AML-193 (cell line): ENCODE results near the gene DHX58.
"Not testable (repeated sequence)": the region's sequence is repeated elsewhere in the genome, so short reads cannot be mapped to it uniquely, and the experiment has no call there.

Experiments
- DNase-seq, 2 experiments: peaks; one replicate each; lab custom pipeline; 2025; lab: John Stamatoyannopoulos, UW

Gene DHX58

GRCh38 chr17:42112552-42113176 lies at the start of gene DHX58:
Gene DHX58 (minus strand): TSS chr17:42112714. CDS start chr17:42111892, 822 bp downstream.
- peak; percentile 96 to 98 for DNase-seq

GRCh38 chr17:42160531-42160910 lies 48.0 kb upstream of the DHX58 start:
- DNase-seq, result no peak

GRCh38 chr17:42159796-42160530 lies 47.4 kb upstream of the DHX58 start:
- DNase-seq, result no peak

GRCh38 chr17:42155614-42156045 lies 43.1 kb upstream of the DHX58 start:
- no peak for DNase-seq

DNA sequence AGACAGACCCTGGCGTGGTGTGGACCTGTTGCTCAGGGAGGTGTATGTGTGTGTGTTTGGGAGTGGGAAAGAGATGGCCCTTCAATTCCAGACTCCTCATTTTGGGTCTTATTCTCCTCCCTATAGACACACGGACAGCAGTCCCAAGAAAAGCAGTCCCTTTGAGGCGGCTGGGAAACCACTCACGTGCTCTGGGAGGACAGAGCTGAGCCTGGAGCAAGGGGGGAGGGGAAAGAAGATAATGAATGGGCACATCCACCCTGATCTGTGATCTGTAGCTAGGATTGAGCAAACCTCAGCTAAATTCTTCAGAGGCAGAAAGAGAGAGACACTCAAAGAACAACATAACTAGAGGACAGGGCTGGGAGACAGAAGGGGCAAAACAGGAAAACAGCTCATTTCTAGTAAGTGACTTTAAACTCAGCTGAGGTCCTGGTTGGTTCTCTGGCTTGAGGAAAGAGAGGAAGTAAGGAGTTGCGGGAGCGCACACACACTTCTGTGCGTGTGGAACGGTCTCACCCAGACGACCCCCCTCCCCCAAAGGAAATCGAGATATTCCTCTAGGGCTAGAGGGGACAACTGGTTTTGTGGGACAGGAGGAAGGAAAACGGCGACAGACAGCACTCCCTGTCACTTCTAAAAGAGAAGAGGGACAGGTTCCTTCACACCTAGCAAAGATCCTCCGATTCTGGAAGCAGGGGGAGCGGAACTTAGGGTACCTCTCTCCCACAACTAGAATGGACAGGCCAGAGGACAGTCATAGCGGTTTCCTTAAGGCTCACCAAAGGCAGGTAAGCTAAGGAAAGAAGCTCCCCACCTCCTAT lies 41.6 kb upstream of the DHX58 start:
- peak; percentile 54 to 65 for DNase-seq

DNA sequence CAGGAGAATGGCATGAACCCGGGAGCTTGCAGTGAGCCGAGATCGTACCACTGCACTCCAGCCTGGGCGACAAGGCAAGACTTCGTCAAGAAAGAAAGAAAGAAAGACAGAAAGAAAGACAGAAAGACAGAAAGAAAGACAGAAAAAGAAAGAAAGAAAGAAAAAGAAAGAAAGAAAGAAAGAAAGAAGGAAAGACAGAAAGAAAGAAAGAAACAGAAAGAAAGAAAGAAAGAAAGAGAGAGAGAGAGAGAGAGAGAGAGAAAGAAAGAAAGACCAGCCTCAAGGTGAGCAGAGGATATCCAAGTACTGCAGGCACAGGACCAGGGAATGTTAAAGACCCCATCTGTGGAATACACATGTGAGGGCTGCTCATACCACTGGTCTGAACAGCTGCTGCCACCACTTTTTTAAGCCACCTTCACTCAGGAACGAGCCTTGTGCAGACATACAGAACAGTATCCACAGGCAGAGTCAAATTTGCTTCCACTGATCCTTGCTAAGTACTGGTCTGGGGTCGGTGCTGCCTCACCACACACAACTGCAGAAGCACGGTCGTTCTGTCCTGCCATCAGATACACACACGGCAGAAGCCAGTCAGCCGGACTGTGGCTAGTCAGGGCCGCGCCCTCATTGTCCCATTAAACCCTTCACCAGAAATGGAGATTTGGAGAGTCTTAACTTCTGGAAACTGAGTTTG lies 34.5 kb upstream of the DHX58 start:
- no peak for DNase-seq

DNA sequence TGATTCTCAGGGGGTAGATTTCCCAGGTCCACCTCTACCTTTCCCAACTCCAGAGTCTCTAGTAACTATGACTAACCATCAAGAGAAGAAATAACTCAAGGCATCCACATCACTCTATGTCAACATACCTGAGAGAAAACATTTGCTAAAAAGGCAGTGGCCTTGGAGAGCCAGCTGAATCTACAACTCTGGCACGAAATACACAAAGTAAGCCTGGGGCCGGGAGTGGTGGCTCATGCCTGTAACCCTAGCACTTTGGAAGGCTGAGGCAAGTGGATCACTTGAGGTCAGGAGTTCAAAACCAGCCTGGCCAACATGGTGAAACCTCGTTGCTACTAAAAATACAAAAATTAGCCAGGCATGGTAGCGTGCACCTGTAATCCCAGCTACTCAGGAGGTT lies 30.6 kb upstream of the DHX58 start:
- not testable (repeated sequence) for DNase-seq

GRCh38 chr17:42142371-42142896 lies 29.9 kb upstream of the DHX58 start:
- DNase-seq, result no peak

GRCh38 chr17:42141382-42141781 lies 28.9 kb upstream of the DHX58 start:
- DNase-seq, result no peak

DNA sequence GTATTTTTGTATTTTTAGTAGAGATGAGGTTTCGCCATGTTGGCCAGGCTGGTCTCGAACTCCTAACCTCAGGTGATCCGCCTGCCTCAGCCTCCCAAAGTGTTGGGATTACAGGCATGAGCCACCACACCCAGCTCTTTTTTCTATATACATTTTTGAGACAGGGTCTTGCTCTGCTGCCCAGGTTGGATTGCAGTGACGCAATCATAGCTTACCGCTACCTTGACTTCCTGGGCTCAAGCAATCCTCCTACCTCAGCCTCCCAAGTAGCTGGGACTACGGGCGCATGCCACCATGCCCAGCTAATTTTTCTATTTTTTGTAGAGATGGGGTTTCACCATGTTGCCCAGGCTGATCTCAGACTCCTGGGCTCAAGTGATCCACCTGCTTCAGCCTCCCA lies 28.2 kb upstream of the DHX58 start:
- DNase-seq, result not testable (repeated sequence)

DNA sequence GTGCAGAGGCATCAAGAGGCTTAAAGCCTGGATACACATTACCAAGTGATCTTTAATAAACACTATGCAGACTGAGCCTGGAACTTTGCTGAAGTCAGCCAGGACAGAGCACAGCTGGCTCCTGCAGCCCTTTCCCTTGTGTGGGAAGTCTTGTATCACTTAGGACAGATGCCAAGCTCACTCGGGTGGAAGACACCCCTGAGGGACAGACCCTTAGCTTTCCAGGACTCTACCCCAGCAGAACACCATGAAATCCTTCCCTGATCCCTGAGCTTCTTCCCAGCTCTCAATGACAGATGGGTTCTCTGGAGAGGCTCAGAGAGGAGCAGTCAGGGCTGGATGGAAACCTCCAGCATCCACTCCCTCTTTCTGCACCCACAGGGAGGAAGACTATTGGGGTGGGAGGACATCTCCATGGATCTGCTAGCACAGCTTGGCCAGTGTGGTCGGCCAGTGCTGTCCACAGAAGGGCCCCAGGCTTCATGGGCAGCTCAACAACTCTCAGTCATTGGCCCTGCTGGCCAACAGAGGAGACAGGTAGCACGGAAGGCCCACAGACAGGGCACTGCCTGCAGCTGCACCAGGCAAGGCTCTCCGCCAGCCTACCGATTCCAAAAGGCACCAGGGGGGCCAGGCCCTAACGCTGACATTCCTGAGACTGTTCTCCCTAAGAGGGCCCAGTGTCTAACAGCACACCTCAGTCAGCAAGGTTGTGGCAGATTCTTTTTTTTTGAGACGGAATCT lies 26.4 kb upstream of the DHX58 start:
- DNase-seq, result no peak

- no peak for DNase-seq
These were observed 24.1 kb upstream of the DHX58 start for GRCh38 chr17:42136654-42137051.

DNA sequence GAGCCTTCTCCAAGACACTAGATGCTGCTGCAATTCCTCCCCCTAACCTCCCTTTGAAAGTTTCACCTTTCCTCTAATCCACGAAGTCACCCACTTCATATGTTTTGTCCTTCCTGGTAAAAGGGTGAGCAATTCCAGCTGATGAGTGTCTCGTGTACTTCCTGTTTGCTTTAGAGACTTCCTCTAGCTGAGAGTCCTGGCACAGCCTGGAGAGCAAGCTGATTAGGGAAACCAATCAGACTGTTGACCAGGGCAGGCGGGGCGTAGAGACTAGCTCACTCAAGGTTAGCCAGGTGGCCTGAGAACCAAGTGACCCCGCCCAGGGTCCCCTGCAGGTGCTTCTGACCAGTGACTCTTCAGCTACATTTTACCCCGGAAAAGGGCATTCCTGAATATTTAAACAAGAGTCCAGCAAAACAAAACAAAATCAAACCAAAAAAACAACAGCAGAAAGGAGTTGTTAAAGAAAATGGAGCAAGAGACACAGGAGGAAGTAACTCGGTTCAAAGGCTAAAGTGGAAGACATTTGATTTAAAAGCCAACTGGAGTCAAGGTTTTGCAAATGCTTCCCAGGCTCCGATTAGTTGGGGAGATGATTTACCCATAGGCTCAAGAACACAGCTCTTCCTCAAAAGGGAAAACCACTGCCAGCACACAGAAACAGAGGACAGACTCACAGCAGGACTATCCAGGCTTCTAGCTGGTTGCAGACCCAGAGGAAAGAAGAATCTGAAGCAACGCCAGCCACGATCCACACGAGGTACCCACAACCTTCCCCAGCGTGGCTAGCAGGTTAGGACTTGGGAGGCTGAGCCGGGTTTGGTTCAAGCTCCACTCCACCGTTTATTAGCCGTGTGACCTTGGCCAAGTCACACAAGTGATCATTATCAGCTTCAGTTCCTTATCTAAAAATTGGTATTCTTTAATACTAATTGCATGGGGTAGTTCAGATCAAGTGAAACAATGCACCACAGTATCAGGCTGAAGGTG lies 23.4 kb upstream of the DHX58 start:
- DNase-seq, result peak; percentile 46 to 50

GRCh38 chr17:42135151-42135550 lies 22.6 kb upstream of the DHX58 start:
- DNase-seq, result no peak

DNA sequence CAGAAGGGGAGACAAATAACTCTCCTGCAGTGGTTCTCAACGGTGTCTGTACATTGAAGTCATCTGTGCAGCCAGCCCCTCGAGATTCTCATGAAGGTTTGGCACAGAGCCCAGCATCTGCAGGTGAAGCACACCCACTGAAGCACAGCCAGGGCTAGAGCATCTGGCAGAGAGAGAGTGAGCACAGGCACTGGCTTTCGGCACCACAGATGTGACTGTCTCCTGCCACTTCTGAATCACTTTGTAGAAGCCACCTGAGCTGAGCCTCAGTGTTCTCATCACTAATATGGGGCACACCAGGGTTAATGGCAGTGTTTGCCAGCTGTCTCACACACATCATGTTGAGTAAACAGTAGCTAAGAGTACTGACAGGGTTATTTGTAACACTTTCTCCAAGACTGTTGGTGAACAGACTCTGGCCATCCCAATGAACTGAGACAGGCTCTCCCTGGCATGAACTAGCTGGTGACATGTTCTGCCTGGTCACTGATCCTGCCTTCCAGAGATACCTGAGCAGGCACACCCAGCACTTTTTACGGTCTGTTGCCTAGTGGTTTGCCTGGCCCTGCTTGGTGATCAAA lies 21.0 kb upstream of the DHX58 start:
- DNase-seq, result no peak

DNA sequence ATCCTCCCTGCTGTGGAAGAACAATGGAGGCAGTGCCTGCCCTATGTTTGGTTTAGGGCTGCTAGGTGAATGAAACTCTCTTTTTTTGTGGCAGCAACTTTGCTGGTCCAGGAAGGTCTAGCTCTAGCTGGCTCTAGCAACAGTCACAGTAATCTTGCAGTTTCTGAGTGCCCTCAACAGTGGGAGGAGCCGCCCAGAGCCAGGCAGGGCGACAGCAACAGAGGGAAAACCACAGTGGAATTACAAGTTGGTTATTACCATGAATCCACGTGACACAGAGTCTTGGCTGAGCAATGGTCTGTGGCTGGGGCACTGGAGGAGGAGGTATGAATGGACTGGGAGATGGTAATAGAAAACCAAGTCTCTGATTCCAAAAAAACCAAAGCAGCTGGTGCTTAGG lies 20.4 kb upstream of the DHX58 start:
- peak; percentile 69 to 81 for DNase-seq

DNA sequence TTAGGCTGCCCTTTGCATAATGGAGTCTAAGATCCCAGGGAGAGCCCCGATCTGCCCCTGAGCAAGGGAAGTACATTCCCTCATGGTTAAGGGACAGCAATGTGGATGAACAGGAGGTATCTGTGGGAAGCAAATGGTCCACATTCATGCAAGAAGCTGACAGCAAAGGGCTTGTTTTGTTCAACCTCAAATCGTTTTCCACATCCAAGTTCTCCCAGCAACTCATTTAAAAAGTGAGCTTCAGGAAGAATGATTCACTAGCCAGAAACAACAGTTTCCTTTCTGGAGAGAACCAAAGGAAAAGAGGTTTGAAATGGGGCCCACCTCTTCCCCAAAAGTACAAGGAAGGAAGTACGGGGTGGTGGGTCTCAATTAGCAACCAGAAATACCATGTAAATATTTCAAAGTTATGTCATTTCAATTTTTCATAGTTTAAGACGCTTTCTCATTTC lies 19.5 kb upstream of the DHX58 start:
- peak; percentile 21 to 41 for DNase-seq

DNA sequence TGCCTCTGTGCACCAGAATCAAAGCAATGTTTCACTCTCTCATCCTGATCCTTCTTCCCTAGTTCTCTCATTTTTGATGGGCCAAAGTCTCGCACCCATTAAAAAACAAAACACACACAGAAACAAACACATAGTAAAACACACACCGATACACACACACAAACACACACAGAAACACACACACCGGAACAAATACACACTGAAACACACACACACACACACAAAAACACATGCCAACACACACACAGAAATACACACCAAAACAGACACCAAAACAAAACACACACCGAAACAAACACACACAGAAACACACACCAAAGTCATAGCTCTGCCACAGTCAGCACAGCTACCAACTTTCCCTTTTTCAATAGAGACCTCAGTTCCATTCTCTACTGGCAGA lies 18.7 kb upstream of the DHX58 start:
- DNase-seq, result no peak

DNA sequence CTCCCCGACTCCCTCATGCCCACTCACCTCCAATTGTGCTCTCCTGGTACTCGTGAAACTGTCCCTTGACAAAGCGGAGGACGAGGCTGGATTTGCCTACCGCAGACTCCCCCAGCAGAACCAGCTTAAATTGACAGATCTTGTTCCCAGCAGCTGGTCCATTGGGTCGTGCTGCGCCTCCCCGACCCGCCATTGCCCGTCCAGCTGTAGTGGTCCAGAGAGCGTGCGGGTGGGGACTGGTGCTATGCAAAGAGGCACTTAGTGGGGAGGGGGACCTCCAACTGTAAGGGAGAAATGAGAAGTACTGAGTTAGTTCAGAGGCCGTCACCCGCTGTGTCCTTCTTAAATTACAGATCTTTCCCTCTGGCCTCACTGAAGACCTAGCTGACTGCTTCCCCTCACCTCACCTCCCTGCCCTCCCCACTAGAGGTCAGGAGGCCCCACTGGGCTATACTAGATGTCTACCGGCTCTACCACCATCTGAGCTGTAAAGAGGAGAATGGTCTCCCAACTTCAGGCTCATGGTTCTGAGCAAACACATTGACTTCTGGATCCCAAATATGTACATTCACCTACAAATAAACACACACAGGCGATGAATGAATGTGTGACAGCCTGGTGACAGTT lies 17.9 kb upstream of the DHX58 start:
- no peak for DNase-seq
